H1 (cell line): ENCODE measurements around the gene SLC35F3. TPM values are rescaled to one million over a fixed set of nuclear protein-coding genes. Genes with fewer than 3 reads are reported as not detected.

Experiments
- CREB1 ChIP-seq: IDR thresholded peaks from 2 replicates; pipeline ENCODE4 v1.6.1; 2012; ENCODE audit warnings: inconsistent platforms
- RXRA ChIP-seq: IDR thresholded peaks from 2 replicates; pipeline ENCODE4 v1.6.1; 2011; ENCODE audit warnings: low read depth, mild to moderate bottlenecking, low read length, moderate library complexity; ENCODE audit not compliant: insufficient read depth
- polyA plus RNA-seq, 7 experiments: library from polyadenylated mRNA; depleted of rRNA in 3 of 7; stranded (reverse) in 5 of 7; unstranded in 2 of 7; fragments of >200 nt in 5 of 7; fragments of 200-250 nt in 2 of 7; gene quantifications; 1 replicate in 5 of 7; 2 replicates in 1 of 7; 4 replicates in 1 of 7; pipeline versions ENCODE4 v1.2.1 to v1.2.3, GENCODE V29; 2011 to 2013; ENCODE audit warnings: missing spikeins in 2 of 7, mixed read lengths in 2 of 7
- total RNA-seq: library from RNA; stranded (reverse); fragmentation: NEBNext Ultra II Directional; extraction: Animal tissue kit (Norgen Biotek cat#: 25700); gene quantifications from 2 replicates; pipeline ENCODE4 v1.2.1, GENCODE V29; 2021
- TF ChIP-seq, protein P1 (sequence below): IDR thresholded peaks from 2 replicates; pipeline ENCODE4 v1.6.1; 2011; ENCODE audit warnings: low read length, improper control_type of control experiment

The SLC35F3 gene
- total and polyA plus RNA-seq, 2 of the 8 experiments (the other 6 are each of a cell fraction or from before 2014, with no cell fraction given) = 0.78 to 1.2 TPM

DNA sequence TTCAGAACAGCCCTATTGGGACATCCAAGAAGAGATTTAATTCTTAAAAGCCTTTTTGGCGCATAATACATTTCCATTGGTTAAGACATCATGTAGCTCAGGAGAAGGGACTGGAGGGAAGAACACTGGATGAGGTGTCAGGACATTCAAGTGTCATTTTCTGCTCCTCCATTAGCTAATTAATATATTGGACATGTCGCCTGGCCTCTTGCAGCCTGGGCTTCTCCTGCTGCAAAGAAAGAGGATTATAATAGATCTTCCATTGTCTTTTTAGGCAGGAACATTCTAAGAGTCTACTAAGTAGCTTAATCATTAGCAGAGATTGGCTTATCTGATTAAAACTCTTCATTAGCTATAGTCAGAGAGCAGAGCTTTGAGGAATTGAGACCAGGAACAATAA is 317.1 kb downstream of the SLC35F3 start (continued):
- TF ChIP-seq, protein P1, sequence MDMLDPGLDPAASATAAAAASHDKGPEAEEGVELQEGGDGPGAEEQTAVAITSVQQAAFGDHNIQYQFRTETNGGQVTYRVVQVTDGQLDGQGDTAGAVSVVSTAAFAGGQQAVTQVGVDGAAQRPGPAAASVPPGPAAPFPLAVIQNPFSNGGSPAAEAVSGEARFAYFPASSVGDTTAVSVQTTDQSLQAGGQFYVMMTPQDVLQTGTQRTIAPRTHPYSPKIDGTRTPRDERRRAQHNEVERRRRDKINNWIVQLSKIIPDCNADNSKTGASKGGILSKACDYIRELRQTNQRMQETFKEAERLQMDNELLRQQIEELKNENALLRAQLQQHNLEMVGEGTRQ = no peak
- TF ChIP-seq RXRA (no peak), CREB1 (no peak)
